HepG2 (cell line): ENCODE data around the gene RMI2. TPM values are rescaled to one million over a fixed set of nuclear protein-coding genes. Genes with fewer than 3 reads are reported as not detected.

Experiments
- AHDC1 ChIP-seq: sonication (generic); formaldehyde crosslinking; IDR thresholded peaks from 2 replicates; pipeline ENCODE4 v1.5.1; 2020; ENCODE audit warnings: mild to moderate bottlenecking, missing genetic modification reagents, borderline replicate concordance
- GATA4 ChIP-seq: sonication (generic); IDR thresholded peaks from 2 replicates; pipeline ENCODE4 v1.6.1; 2016; ENCODE audit warnings: antibody characterized with exemption, low read depth, borderline replicate concordance
- HDAC1 ChIP-seq: sonication (generic); formaldehyde crosslinking; IDR thresholded peaks from 2 replicates; pipeline ENCODE4 v1.5.1; 2020; ENCODE audit warnings: mild to moderate bottlenecking, missing genetic modification reagents
- HDAC2 ChIP-seq: sonication (generic); formaldehyde crosslinking; IDR thresholded peaks from 2 replicates; pipeline ENCODE4 v1.4.0; 2020; ENCODE audit warnings: missing genetic modification reagents
- HNF1A ChIP-seq, 2 experiments: sonication (generic) in 1 of 2; formaldehyde crosslinking in 1 of 2; IDR thresholded peaks; 2 replicates each; pipeline versions ENCODE4 v1.4.0 to v1.6.1; 2016 to 2020; ENCODE audit warnings: borderline replicate concordance in 1 of 2, low read depth in 1 of 2, mild to moderate bottlenecking in 1 of 2, missing genetic modification reagents in 1 of 2
- MTF1 ChIP-seq: sonication (generic); formaldehyde crosslinking; IDR thresholded peaks from 2 replicates; pipeline ENCODE4 v1.5.0; 2020; ENCODE audit warnings: missing genetic modification reagents
- RFX3 ChIP-seq: IDR thresholded peaks from 2 replicates; pipeline ENCODE4 v1.6.1; 2016; ENCODE audit warnings: missing biosample characterization, missing genetic modification reagents
- SRY ChIP-seq: sonication (generic); formaldehyde crosslinking; IDR thresholded peaks from 2 replicates; pipeline ENCODE4 v1.8.0; 2022; ENCODE audit warnings: mild to moderate bottlenecking, missing genetic modification reagents
- SYNCRIP ChIP-seq: fragments of 200-400 bp; formaldehyde crosslinking; IDR thresholded peaks from 2 replicates; pipeline ENCODE4 v1.6.1; 2018; ENCODE audit warnings: mild to moderate bottlenecking, low read depth, low read length; ENCODE audit not compliant: insufficient read depth
- ZMYM3 ChIP-seq: sonication (generic); formaldehyde crosslinking; IDR thresholded peaks from 2 replicates; pipeline ENCODE4 v1.5.1; 2020; ENCODE audit warnings: mild to moderate bottlenecking, missing genetic modification reagents
- ZNF687 ChIP-seq: sonication (generic); formaldehyde crosslinking; IDR thresholded peaks from 2 replicates; pipeline ENCODE4 v1.5.1; 2020; ENCODE audit warnings: mild to moderate bottlenecking, missing genetic modification reagents, moderate library complexity
- ZNF790 ChIP-seq: sonication (generic); formaldehyde crosslinking; IDR thresholded peaks from 2 replicates; pipeline ENCODE4 v1.8.0; 2022; ENCODE audit warnings: missing genetic modification reagents, mild to moderate bottlenecking, borderline replicate concordance
- ZSCAN20 ChIP-seq: sonication (generic); formaldehyde crosslinking; IDR thresholded peaks from 2 replicates; pipeline ENCODE4 v1.4.0; 2020; ENCODE audit warnings: missing genetic modification reagents, mild to moderate bottlenecking, borderline replicate concordance
- polyA plus RNA-seq, 8 experiments: library from polyadenylated mRNA; depleted of rRNA in 3 of 8; stranded (reverse) in 7 of 8; unstranded in 1 of 8; fragments of >200 nt; fragmentation: Illumina TruSeq in 4 of 8; extraction: Trizol in 4 of 8; gene quantifications; 2 replicates each; pipeline versions ENCODE4 v1.2.1 to v1.2.3, GENCODE V29; 2011 to 2016; ENCODE audit warnings: low read depth in 4 of 8, missing spikeins in 1 of 8, mixed read lengths in 1 of 8; ENCODE audit not compliant: insufficient read depth in 1 of 8
- total RNA-seq, 5 experiments: library from RNA; depleted of rRNA; stranded (reverse); fragments of >200 nt; fragmentation: Illumina TruSeq; extraction: Trizol; gene quantifications; 2 replicates each; pipeline ENCODE4 v1.2.3, GENCODE V29; 2016; ENCODE audit warnings: low read depth in 1 of 5

The RMI2 gene
- total and polyA plus RNA-seq, 2 of the 13 experiments (the other 11 are each of a cell fraction or from before 2014, with no cell fraction given): 24.5 to 55.7 TPM

GRCh38 chr16:11328172-11329070, 16.8 kb upstream of the RMI2 start (continued):
- TF ChIP-seq HDAC2 (CRISPR knock-in tag): no peak
- TF ChIP-seq ZNF687 (CRISPR knock-in tag): peak; percentile 30; the same call in 1 of the 2 replicates
- TF ChIP-seq SYNCRIP: no peak
- TF ChIP-seq SRY (CRISPR knock-in tag): no peak
- TF ChIP-seq GATA4: no peak
- TF ChIP-seq ZSCAN20: no peak
- no peak for TF ChIP-seq HNF1A (IDR thresholded peaks at IDR 0.05; ENCODE audit: low read depth)
- no peak for TF ChIP-seq HNF1A (CRISPR knock-in tag; IDR thresholded peaks at IDR 0.05; ENCODE audit: borderline replicate concordance)
- TF ChIP-seq RFX3: no peak
- TF ChIP-seq ZMYM3 (CRISPR knock-in tag): peak; percentile 95
- TF ChIP-seq ZNF790: 0 out of 2 replicates have a peak, but pooled peaks have one; percentile 16
- 0 out of 2 replicates have a peak, but pooled peaks have one; percentile 12 for TF ChIP-seq AHDC1 (CRISPR knock-in tag)
- TF ChIP-seq MTF1 (CRISPR knock-in tag): 0 out of 2 replicates have a peak, but pooled peaks have one; percentile 55
- TF ChIP-seq HDAC1 (CRISPR knock-in tag): no peak
